ENCODE measurements around the gene LRRIQ1. TPM values are rescaled to one million over a fixed set of nuclear protein-coding genes. Genes with fewer than 3 reads are reported as not detected.

The LRRIQ1 gene
- total RNA-seq, 3 donors from 2014 or later (not counting 1 experiment from before 2014, with no cell fraction given), result not detected

- H3K9me3 ChIP-seq (ENCODE audit: control insufficient read depth, insufficient read depth, low read length), result peaks cover 3% of the 10 kb centered on the region
- intact Hi-C loops (cut with micrococcal nuclease), result no loop called here
Observed at GRCh38 chr12:85092814-85093370, 56.7 kb downstream of the LRRIQ1 start.

DNA sequence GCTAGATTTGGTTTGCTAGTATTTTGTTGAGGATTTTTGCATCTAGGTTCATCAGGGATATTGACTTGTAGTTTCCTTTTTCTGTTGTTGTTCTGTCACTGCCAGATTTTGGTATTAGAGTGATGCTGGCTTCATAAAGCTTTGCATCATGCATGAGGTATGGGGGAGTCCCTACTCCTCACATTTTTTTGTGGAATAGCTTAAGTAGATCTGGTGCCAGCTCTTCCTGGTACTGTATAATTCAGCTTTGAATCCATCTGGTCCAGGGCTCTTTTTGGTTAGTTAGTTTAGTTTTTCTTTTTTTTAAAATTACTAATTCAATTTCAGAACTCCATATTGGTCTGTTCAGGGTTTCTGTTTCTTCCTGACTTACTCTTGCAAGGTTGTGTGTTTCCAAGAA, 59.4 kb downstream of the LRRIQ1 start:
- DNase-seq (no peak), ATAC-seq (no peak)
- intact Hi-C loops (cut with micrococcal nuclease), result no loop called here
- Mint-ChIP-seq H3K27me3 (ENCODE audit: low read depth in 2 of 2) (no peaks in the 10 kb centered on the region), H3K9me3 (peaks cover 3 to 6% of the 10 kb centered on the region in 2 donors), H3K36me3 (no peaks in the 10 kb centered on the region), H3K4me3 (no peak overlapping the region), H3K27ac (no peak overlapping the region), H3K4me1 (no peaks in the 10 kb centered on the region)
- H3K4me3 ChIP-seq (ENCODE audit: low read length), result no peak overlapping the region
- H3K4me1 ChIP-seq (ENCODE audit: control insufficient read depth, insufficient read depth, low read length), result no peaks in the 10 kb centered on the region
- H3K27me3 ChIP-seq (ENCODE audit: control insufficient read depth, insufficient read depth, low read length), result no peaks in the 10 kb centered on the region
- H3K27ac ChIP-seq (ENCODE audit: low read length), result no peak overlapping the region
- no peaks in the 10 kb centered on the region for H3K36me3 ChIP-seq (ENCODE audit: control insufficient read depth, insufficient read depth, low read length)
- no peaks in the 10 kb centered on the region for H3K9me3 ChIP-seq (ENCODE audit: control insufficient read depth, insufficient read depth, low read length)
- TF ChIP-seq, protein P1, sequence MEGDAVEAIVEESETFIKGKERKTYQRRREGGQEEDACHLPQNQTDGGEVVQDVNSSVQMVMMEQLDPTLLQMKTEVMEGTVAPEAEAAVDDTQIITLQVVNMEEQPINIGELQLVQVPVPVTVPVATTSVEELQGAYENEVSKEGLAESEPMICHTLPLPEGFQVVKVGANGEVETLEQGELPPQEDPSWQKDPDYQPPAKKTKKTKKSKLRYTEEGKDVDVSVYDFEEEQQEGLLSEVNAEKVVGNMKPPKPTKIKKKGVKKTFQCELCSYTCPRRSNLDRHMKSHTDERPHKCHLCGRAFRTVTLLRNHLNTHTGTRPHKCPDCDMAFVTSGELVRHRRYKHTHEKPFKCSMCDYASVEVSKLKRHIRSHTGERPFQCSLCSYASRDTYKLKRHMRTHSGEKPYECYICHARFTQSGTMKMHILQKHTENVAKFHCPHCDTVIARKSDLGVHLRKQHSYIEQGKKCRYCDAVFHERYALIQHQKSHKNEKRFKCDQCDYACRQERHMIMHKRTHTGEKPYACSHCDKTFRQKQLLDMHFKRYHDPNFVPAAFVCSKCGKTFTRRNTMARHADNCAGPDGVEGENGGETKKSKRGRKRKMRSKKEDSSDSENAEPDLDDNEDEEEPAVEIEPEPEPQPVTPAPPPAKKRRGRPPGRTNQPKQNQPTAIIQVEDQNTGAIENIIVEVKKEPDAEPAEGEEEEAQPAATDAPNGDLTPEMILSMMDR (IDR thresholded peaks at IDR 0.05), result no peak

More at GRCh38 chr12:85092814-85093370, 56.7 kb downstream of the LRRIQ1 start:
- Histone ChIP-seq H3K27ac (ENCODE audit: low read length) (no peak overlapping the region), H3K27me3 (ENCODE audit: control insufficient read depth, insufficient read depth, low read length) (no peaks in the 10 kb centered on the region), H3K4me3 (ENCODE audit: low read length) (no peak overlapping the region), H3K4me1 (ENCODE audit: control insufficient read depth, insufficient read depth, low read length) (no peaks in the 10 kb centered on the region), H3K36me3 (ENCODE audit: control insufficient read depth, insufficient read depth, low read length) (no peaks in the 10 kb centered on the region)
- TF ChIP-seq, protein P1 (IDR thresholded peaks at IDR 0.05), result no peak
- no peak overlapping the region for H3K27ac Mint-ChIP-seq
- H3K36me3 Mint-ChIP-seq, result no peaks in the 10 kb centered on the region
- no peaks in the 10 kb centered on the region for H3K4me1 Mint-ChIP-seq
- WGBS (ENCODE audit: insufficient coverage), result 100% methylated on average over 1 of the region's 2 CpGs
- H3K4me3 Mint-ChIP-seq, result no peak overlapping the region
- no peak for DNase-seq
- no peaks in the 10 kb centered on the region for H3K27me3 Mint-ChIP-seq (ENCODE audit: low read depth in 2 of 2)
- ATAC-seq, result no peak
- H3K9me3 Mint-ChIP-seq, result peaks cover 3 to 9% of the 10 kb centered on the region in 2 donors

DNA sequence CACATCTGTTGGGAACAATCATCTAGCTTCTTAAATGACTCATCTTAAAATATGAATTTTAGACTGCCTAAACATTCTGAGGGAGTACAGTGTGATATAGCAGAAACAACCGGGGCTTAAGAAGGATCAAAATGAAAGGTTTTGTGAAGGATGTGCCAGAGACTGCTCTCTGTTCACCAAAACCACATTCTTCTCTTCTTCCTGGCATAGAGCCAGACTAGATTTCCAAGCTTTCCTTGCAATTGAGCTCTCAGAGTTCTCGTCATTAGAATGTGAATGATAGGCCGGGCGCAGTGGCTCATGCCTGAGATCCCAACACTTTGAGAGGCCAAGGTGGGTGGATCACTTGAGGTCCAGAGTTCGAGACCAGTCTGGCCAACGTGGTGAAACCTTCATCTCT, 94.5 kb downstream of the LRRIQ1 start:
- Mint-ChIP-seq H3K4me3 (no peak overlapping the region), H3K27ac (no peak overlapping the region), H3K4me1 (no peaks in the 10 kb centered on the region), H3K9me3 (peaks cover 3 to 8% of the 10 kb centered on the region in 2 donors), H3K27me3 (ENCODE audit: low read depth in 2 of 2) (no peaks in the 10 kb centered on the region), H3K36me3 (no peaks in the 10 kb centered on the region)
- ATAC-seq (no peak), DNase-seq (no peak)
- H3K9me3 ChIP-seq (ENCODE audit: control insufficient read depth, insufficient read depth, low read length), result no peaks in the 10 kb centered on the region
- no peak overlapping the region for H3K4me3 ChIP-seq (ENCODE audit: low read length)
- H3K4me1 ChIP-seq (ENCODE audit: control insufficient read depth, insufficient read depth, low read length), result no peaks in the 10 kb centered on the region
- TF ChIP-seq, protein P1 (IDR thresholded peaks at IDR 0.05), result no peak
- H3K27me3 ChIP-seq (ENCODE audit: control insufficient read depth, insufficient read depth, low read length), result no peaks in the 10 kb centered on the region
- H3K36me3 ChIP-seq (ENCODE audit: control insufficient read depth, insufficient read depth, low read length), result no peaks in the 10 kb centered on the region
- intact Hi-C loops (cut with micrococcal nuclease), result no loop called here
- no peak overlapping the region for H3K27ac ChIP-seq (ENCODE audit: low read length)
- 78% methylated on average over 5 of the region's 6 CpGs for WGBS (ENCODE audit: insufficient coverage)

- H3K27me3 Mint-ChIP-seq (ENCODE audit: low read depth in 2 of 2), result no peaks in the 10 kb centered on the region
- no peak overlapping the region for H3K27ac Mint-ChIP-seq
- no peaks in the 10 kb centered on the region for H3K36me3 ChIP-seq (ENCODE audit: control insufficient read depth, insufficient read depth, low read length)
- no peaks in the 10 kb centered on the region for H3K4me1 Mint-ChIP-seq
- H3K4me1 ChIP-seq (ENCODE audit: control insufficient read depth, insufficient read depth, low read length), result no peaks in the 10 kb centered on the region
- H3K27me3 ChIP-seq (ENCODE audit: control insufficient read depth, insufficient read depth, low read length), result no peaks in the 10 kb centered on the region
- intact Hi-C loops (cut with micrococcal nuclease), result no loop called here
- 70% methylated on average over 1 of the region's 1 CpG for WGBS (ENCODE audit: insufficient coverage)
- TF ChIP-seq, protein P1 (IDR thresholded peaks at IDR 0.05), result no peak
- H3K36me3 Mint-ChIP-seq, result no peaks in the 10 kb centered on the region
- no peak for DNase-seq
- H3K9me3 ChIP-seq (ENCODE audit: control insufficient read depth, insufficient read depth, low read length), result no peaks in the 10 kb centered on the region
- no peak for ATAC-seq
- H3K27ac ChIP-seq (ENCODE audit: low read length), result no peak overlapping the region
- H3K9me3 Mint-ChIP-seq, result peaks cover 0 to 6% of the 10 kb centered on the region in 2 donors
- H3K4me3 ChIP-seq (ENCODE audit: low read length), result no peak overlapping the region
- H3K4me3 Mint-ChIP-seq, result no peak overlapping the region
Observed at GRCh38 chr12:85138833-85139232, 102.7 kb downstream of the LRRIQ1 start.

Data from natural killer cell (primary cell).